ENCODE data around the gene AHRR.
"Not testable (repeated sequence)": the region's sequence is repeated elsewhere in the genome, so short reads cannot be mapped to it uniquely, and the experiment has no call there.

The AHRR gene

DNA sequence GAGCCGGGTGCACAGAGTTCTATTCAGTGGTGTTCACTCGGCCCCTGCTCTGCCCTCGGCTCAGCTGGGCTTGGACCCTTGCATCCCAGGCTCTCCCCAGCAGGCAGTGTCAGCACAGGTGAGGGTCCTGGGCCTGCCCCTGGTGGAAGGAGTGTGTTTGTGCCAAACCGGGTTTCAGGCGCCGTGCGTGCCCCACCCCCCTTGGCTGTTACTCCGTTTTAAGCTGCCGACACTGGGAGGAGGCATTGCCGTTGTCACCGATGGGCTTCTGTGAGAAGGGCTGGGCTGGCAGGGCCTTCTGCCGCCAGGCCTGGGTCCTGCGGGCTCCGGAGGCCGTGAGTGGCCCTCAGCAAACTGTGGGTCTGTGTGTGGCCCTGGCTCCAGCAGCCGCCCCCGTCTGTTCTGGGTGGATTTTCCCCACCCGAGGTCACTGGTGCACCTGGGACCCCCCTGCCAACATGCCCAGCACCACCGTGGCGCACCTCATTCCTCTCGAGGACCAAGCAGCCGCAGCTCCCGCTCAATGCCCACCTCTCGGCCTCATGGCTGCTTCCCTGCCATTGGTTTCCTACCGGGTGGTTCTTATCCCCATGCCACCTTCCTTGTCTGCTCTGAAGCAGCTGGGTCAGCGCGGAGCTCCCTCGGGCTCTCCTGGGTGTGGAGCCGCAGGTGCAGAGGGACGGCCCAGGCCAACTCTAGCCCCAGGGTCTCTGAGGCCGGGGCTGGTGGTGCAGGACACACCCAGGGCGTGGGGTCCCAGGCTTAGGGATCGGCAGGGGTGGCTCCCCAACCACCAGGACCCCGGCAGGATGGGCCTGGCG lies 77.2 kb downstream of the AHRR start:
- no peak for DNase-seq

DNA sequence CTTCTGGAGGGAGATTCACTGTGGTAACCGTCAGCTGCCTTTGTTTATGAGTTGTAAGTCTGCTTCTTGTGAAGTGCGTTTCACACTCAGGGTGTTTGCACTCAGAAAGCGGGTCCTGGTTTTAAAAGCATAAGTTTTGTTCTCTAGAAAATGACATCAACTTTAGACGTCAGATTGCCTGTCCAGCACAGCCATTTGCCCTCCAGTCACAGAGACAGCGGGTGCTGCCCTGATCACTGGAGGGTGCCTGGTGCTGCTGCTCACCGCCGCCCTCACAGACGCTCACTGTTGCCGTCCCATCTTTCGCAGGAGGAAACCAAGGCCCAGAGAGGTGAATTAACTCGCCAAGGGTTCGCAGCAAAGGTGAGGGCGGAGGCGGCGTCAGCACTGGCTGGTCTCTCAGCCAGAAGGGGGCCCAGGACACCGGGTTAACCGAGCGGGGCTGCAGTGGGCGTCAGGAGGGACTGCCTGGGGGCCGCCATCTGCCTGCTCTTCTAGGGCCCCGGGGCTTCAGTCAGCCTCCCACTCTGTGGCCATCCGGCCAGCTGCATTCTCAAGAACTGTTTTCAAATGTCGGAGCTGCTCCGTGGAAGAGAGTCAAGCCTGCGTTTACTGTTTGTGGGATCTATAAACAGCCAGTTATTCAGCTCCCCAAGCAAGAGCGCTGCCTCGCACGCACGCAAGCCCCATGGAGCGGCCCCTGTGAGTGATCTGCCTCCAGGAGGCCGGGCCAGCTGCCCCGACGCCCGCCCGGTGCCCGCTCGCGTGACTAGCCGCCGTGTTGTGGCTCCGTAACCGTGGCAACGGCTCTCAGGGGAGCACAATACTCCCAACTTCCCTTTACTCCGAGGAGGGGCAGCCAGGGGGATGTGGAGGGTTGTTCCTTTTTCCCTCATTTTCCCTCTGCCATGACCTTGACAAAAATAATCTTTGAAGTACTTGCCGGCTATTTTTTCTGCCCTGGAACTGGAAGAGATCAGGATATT lies 78.1 kb downstream of the AHRR start:
- DNase-seq, result peak; percentile 97

- peak; percentile 81 for DNase-seq
Measured at GRCh38 chr5:400282-401145, 79.0 kb downstream of the AHRR start.

DNA sequence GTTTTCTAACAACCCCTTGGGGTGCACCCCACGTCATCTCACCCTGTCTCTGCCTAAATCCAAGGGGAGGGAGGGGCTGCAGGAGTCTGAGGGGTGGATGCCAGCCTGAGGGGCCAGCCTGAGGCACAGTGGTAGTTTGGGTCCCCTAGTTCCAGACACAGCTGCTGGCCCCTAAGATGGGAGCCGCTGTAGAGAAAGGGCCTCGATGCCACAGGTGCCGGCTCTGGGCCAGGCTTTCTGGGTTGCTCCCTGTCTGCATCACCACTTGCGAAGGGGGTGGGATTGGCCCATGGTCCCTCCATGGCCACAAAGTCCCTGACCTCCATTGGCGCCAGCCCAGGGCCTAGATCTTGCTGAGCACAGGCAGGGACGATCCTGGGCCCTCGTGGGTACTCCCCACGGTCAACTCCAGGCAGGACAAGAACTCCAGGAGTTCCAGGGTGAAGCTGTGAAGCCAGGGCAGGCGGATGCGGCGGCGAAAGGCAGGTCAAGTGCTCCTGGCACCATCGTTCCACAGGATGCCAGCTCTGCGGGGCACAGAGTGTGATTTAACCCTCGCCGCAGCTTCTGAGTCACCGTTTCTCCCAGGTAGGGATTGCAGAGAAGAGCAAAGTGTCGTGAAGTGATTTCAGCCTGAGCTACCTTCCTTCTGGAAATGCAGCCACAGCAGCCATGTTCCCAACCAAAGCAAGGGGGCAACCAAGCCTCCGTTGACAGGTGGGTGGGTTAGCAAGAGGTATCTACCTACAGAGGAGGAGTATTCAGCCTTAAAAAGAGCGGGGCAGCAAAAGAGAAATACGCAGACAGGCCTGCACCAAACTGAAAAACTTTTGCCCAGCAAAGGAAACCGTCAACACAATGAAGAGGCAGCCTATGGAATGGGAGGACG lies 79.9 kb downstream of the AHRR start:
- DNase-seq, result no peak

DNA sequence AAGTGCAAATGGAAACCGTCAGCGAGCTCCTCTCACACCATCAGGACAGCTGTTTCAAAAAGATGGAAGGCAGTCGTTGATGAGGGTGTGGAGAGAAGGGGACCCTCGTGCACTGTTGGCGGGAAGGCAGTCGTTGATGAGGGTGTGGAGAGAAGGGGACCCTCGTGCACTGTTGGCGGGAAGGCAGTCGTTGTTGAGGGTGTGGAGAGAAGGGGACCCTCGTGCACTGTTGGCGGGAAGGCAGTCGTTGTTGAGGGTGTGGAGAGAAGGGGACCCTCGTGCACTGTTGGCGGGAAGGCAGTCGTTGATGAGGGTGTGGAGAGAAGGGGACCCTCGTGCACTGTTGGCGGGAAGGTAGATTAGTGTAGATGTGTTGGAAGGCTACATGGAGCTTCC lies 80.7 kb downstream of the AHRR start:
- not testable (repeated sequence) for DNase-seq

GRCh38 chr5:402615-403359 lies 81.3 kb downstream of the AHRR start:
- no peak for DNase-seq

- no peak for DNase-seq
Measured at GRCh38 chr5:403995-404394, 82.5 kb downstream of the AHRR start.

DNA sequence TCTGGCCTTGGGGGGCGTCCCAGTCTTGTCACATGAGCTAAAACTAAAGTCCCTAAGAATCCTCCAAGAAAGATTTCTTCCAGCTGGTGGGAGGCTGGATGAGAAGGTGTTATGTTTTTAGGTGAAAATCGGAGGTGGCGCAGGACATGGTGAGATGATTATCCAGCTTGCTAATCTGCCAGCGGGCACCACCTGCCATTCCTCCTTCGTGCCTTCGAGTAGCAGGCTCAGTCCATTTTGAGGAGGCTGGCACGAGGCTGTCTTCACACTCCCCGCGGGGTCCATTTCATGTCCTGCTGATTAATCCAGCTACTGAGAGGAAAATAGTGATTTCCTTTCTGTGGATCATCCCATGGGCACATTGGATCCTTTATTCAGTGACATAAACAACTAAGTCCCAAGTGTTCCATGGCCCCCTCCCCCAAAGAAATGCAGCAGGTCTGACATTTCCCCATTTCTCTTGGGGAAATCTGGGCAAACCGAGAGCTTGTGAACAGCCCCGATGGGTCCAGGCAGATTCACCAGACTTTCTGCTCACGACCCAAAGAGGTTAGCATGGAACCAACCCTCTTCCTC lies 83.2 kb downstream of the AHRR start:
- DNase-seq, result no peak

DNA sequence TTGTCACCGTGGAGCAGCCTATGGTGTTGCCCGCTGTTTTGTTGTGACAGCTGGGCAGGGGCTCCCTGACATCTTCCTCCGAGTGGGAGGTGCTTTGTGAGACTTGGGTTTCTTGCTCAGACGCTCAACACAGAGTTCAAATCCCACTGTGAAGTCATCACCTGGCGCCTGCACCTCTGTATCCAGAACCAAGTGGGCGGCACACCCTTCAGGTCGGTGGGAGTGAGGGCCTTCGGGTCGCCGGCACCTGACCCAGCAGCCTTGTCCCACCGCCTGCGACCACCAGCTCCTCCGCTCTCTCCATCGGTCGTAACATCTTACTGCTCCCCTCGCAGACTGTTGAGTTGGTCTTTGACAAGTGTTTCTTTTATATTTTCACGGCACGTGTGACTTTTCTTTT lies 83.9 kb downstream of the AHRR start:
- no peak for DNase-seq

DNA sequence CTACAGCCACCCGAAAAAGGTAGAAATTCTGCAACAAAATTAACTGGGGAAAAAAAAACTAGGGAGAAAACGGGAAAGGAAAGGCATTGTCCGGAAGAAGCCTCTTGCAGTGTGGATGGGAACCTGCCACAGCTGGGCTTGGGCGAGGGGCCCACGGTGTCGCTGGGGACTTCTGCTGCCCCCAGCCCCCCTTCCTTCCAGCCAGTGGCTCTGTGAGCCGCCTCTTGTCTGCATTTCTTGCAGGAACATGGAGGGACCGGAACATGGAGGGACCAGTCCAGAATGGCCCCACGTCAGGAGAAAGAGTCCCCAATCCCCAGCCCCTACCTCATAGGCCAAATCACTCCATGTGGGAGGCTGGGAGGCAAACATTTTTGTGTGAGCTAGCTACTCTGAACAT lies 84.5 kb downstream of the AHRR start:
- no peak for DNase-seq

DNA sequence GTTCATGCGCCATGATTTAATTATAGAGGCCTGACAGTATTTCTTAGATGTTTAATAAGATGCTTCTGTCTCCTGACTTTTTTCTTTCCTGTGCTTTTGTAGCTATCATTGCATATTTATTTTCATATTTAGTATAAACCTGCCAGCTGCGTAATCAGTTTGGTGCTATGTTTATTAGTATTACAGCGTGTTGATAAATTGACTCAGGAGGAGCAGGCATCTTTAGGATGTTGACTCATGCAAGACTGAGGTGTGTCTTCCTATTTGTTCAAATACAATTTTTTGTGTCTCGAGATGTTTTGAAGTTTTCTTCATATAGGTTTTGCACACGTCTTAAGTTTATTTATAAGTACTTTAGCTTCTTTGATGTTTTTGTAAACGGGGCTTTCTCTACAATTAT lies 85.5 kb downstream of the AHRR start:
- no peak for DNase-seq

DNA sequence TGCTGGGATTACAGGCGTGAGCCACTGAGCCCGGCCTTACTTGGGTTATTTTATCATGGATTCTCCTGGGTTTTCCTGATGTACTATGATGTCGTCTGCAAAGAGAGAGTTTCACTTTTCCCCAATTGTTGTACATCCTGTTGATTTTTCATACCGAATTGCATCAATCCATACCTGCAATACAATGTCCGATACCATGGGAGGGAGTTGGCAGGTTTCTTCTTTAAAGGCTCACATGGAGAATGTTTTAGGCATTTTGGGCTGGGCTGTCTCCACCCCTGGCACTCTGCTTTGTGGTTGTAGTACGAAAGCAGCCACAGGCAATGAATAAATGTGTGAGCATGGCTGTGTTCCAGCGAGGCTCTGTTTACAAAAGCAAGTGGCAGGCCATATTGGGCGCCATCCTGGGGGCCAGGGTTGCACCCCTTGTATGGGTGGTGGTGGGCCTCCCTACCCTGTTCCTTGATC lies 86.3 kb downstream of the AHRR start:
- no peak for DNase-seq

GRCh38 chr5:410911-411517 lies 89.5 kb downstream of the AHRR start:
- DNase-seq, result no peak

DNA sequence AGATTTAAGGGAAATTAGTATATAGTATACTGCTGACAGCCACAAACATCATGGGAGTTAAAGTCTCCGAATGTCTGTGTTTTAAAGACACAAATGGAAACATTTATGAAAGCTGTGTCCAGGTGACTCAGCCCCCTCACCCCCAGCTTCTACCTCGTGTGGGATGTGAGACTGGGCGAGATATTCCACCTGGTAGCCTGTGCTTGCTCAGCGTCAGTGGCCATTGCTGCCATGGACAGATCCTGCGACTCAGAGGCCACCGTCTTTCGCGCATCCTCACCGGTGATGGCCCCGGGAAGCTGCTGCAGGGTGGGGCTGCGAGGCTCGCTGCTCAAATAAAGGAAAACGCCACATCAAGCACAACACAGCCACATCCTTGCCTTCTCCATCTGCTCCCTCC lies 90.2 kb downstream of the AHRR start:
- no peak for DNase-seq

DNA sequence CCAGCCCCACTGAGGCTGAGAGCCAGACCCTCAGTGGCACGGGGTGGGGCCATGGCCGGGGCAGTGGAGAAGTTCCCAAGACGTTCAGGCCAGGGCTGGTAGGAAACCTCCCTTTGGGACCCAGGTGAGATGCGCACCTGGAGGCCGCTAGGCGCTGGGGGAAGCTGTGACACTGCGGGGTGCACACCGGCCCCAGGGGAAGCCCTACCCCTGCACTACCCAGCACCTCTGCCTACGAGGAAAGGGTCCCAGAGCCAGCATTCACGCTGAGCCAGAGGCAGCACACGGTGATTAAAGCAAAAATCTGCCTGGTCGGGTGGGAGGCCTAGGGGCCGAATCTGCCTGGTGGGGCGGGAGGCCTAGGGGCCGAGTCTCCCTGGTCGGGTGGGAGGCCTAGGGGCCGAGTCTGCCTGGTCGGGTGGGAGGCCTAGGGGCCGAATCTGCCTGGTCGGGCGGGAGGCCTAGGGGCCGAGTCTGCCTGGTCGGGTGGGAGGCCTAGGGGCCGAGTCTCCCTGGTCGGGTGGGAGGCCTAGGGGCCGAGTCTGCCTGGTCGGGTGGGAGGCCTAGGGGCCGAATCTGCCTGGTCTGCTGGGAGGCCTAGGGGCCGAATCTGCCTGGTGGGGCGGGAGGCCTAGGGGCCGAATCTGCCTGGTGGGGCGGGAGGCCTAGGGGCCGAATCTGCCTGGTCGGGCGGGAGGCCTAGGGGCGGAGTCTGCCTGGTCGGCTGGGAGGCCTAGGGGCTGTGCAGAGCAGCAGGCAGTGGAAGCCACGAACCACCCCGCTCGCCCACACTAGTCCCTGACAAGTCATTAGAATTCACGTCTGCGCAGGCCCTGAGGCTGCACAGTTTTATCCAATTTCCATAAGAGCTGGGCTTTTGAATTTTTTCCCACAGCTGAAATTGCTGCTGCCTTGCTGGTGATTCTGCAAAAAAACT lies 93.7 kb downstream of the AHRR start:
- DNase-seq, result peak; percentile 91

- no peak for DNase-seq
Measured at GRCh38 chr5:415928-416635, 94.6 kb downstream of the AHRR start.

GRCh38 chr5:416636-416960 lies 95.1 kb downstream of the AHRR start:
- no peak for DNase-seq

Measured in eye (tissue), 1 donor.